DND-41 (cell line): ENCODE results near the gene KIF13A.

Experiments used
- ATAC-seq: fragments of 200-7000 bp; cut with Tn5 transposase; 3 replicates; pipeline ENCODE4 v1.9.1; 2021; ENCODE audit warnings: low read depth; ENCODE audit not compliant: insufficient read depth
- DNase-seq: peaks from one replicate; pipeline ENCODE4 v3.0.0-alpha.2; 2020
- H2AFZ ChIP-seq: 2 replicates; pipeline ENCODE4 v1.6.0; 2012; ENCODE audit warnings: low read depth, low read length
- H3K27ac ChIP-seq: 2 replicates; pipeline ENCODE4 v1.5.1; 2012; ENCODE audit warnings: low read length, inconsistent platforms
- H3K27me3 ChIP-seq: fragments of 200-600 bp; sonication (generic); 2 replicates; pipeline ENCODE4 v1.6.0; 2012; ENCODE audit warnings: low read length, mild to moderate bottlenecking, inconsistent platforms; ENCODE audit not compliant: insufficient read depth, poor library complexity
- H3K36me3 ChIP-seq: 2 replicates; pipeline ENCODE4 v1.5.1; 2012; ENCODE audit warnings: low read length, inconsistent platforms; ENCODE audit not compliant: insufficient read depth
- H3K4me1 ChIP-seq: 2 replicates; pipeline ENCODE4 v1.5.1; 2012; ENCODE audit warnings: mild to moderate bottlenecking, low read length; ENCODE audit not compliant: insufficient read depth
- H3K4me2 ChIP-seq: 2 replicates; pipeline ENCODE4 v1.6.0; 2012; ENCODE audit warnings: mild to moderate bottlenecking, moderate library complexity, low read length, inconsistent platforms; ENCODE audit not compliant: insufficient read depth
- H3K4me3 ChIP-seq, 2 experiments: fragments of 200-600 bp in 1 of 2; shearing (Covaris generic) in 1 of 2; 2 replicates each; pipeline ENCODE4 v1.5.1; 2012 to 2016; ENCODE audit warnings: inconsistent platforms in 2 of 2, low read length in 2 of 2, mild to moderate bottlenecking in 2 of 2, low read depth in 1 of 2, moderate library complexity in 1 of 2
- H3K79me2 ChIP-seq: 2 replicates; pipeline ENCODE4 v1.6.0; 2012; ENCODE audit warnings: low read length, inconsistent platforms; ENCODE audit not compliant: insufficient read depth
- H3K9ac ChIP-seq: 2 replicates; pipeline ENCODE4 v1.6.0; 2012; ENCODE audit warnings: low read depth, mild to moderate bottlenecking, inconsistent platforms, low read length, moderate library complexity
- H3K9me3 ChIP-seq: 2 replicates; pipeline ENCODE4 v1.5.1; 2012; ENCODE audit warnings: low read length, moderate library complexity, mild to moderate bottlenecking, inconsistent platforms; ENCODE audit not compliant: insufficient read depth, severe bottlenecking
- H4K20me1 ChIP-seq: 2 replicates; pipeline ENCODE4 v1.6.0; 2012; ENCODE audit warnings: low read length; ENCODE audit not compliant: insufficient read depth
- EZH2 ChIP-seq: IDR thresholded peaks from 3 replicates; pipeline ENCODE4 v1.6.1; 2012; ENCODE audit warnings: borderline replicate concordance, low read depth, mild to moderate bottlenecking, moderate library complexity, low read length, inconsistent platforms; ENCODE audit not compliant: severe bottlenecking
- TF ChIP-seq, protein P1 (sequence below): IDR thresholded peaks from 2 replicates; pipeline ENCODE4 v1.5.1; 2012; ENCODE audit warnings: borderline replicate concordance, low read length, moderate library complexity, mild to moderate bottlenecking; ENCODE audit not compliant: poor library complexity, severe bottlenecking; ENCODE audit errors: extremely low read depth

The KIF13A gene

DNA sequence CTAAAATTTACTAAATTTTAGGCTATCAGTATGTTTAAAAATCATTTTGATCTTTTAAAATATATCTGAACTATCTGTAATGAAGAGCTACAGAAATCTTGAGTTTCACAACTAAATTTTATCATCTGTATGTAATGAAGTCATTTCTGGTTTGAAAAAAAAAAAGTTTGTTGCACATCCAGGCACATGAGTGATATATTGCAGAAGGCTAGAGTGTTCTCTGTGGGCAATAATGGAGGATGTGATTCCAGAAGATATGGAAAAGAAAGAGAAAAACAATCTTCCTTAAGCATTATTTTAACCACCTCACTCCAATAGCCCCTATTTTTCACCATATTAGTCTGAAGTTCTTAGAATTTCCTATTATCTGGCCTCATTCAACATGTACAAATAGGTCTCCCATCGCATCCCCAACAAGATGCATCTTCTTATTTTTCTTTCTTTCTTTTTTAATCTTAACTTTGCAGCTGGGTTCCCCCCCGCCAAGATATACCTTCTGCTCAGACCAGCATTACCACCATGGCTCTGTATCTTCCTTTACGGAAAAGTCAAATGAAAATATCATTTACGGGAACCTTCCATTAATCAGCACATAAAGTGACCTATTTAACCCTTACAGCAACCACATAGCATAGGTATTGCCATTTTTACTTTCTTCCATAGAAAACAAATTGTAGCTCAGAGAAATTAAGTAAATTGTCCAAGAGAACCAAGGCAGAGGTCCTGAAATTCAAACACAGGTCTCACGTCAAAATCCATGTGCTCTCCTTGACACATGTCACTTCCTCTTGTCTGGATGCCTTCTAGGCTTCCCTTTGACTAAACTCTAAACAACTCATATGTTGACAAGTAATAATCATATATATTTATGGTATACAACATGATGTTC lies 116.9 kb downstream of the KIF13A start:
- no peaks in the 10 kb centered on the region for H3K27me3 ChIP-seq
- no peak overlapping the region for H3K4me3 ChIP-seq
- no peaks in the 10 kb centered on the region for H4K20me1 ChIP-seq
- no peaks in the 10 kb centered on the region for H3K9me3 ChIP-seq
- no peaks in the 10 kb centered on the region for H3K4me1 ChIP-seq
- no peak overlapping the region for H3K9ac ChIP-seq
- H3K79me2 ChIP-seq = no peaks in the 10 kb centered on the region
- no peak overlapping the region for H3K4me2 ChIP-seq
- DNase-seq = no peak
- no peaks in the 10 kb centered on the region for H3K36me3 ChIP-seq
- TF ChIP-seq, protein P1, sequence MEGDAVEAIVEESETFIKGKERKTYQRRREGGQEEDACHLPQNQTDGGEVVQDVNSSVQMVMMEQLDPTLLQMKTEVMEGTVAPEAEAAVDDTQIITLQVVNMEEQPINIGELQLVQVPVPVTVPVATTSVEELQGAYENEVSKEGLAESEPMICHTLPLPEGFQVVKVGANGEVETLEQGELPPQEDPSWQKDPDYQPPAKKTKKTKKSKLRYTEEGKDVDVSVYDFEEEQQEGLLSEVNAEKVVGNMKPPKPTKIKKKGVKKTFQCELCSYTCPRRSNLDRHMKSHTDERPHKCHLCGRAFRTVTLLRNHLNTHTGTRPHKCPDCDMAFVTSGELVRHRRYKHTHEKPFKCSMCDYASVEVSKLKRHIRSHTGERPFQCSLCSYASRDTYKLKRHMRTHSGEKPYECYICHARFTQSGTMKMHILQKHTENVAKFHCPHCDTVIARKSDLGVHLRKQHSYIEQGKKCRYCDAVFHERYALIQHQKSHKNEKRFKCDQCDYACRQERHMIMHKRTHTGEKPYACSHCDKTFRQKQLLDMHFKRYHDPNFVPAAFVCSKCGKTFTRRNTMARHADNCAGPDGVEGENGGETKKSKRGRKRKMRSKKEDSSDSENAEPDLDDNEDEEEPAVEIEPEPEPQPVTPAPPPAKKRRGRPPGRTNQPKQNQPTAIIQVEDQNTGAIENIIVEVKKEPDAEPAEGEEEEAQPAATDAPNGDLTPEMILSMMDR = no peak
- TF ChIP-seq EZH2 = no peak
- ATAC-seq = no peak
- H2AFZ ChIP-seq = no peak overlapping the region
- H3K27ac ChIP-seq = no peak overlapping the region

DNA sequence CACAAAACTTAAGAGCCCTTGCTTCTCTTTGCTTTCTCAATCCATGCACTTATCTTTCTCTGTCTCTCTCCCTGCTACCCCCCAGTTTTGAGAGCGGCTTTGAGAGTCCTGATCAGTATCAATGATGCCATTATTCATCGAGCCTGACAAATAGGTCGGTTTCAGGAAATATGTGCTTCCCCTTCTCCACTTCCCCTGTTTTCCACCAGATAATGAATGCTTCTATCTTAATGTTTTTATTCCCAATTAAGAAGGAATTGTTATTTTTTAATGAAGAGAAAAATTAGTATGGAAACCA lies 117.7 kb downstream of the KIF13A start:
- Histone ChIP-seq H3K27ac (no peak overlapping the region), H3K79me2 (no peaks in the 10 kb centered on the region), H2AFZ (no peak overlapping the region), H3K4me2 (no peak overlapping the region), H3K36me3 (no peaks in the 10 kb centered on the region), H3K4me1 (no peaks in the 10 kb centered on the region), H4K20me1 (no peaks in the 10 kb centered on the region), H3K27me3 (no peaks in the 10 kb centered on the region), H3K4me3 (no peak overlapping the region), H3K9me3 (no peaks in the 10 kb centered on the region), H3K9ac (no peak overlapping the region)
- no peak for TF ChIP-seq EZH2
- TF ChIP-seq, protein P1 = no peak
- ATAC-seq (no peak), DNase-seq (no peak)

DNA sequence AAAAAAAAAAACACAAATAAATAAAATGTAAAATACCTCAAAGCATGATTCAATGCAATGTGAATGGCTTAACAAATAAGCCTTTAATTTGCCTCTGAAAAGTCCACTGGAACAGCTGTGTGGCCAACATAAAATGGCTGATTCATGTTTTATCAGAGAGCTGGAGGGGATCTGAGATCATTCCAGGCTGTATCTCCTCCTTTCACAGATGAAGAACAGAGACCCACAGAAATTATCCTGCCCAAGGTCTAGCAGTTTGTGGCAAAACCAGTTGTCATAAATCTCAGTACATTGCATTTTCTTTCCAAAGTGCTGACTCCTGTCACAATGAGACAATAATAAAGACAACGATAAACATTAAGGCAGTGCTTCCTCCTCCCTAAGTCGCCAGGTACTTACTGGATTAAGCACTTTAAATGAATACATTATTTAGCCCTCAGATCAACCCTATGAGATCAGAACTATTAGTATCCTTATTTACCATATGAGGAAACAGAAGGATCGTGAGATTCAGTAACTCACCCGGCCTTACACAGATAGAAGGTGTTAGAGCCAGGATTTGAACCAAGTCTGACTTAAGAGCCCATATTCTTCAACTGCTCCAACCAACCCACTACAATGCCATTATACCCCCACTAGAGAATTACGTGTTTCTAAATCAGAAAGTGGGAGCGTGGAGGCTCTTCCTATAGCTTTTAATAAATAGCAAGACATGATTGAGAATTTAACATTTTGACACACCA lies 118.3 kb downstream of the KIF13A start:
- no peak overlapping the region for H3K4me2 ChIP-seq
- TF ChIP-seq, protein P1 = no peak
- no peak for TF ChIP-seq EZH2
- H4K20me1 ChIP-seq = no peaks in the 10 kb centered on the region
- no peaks in the 10 kb centered on the region for H3K27me3 ChIP-seq
- no peak for DNase-seq
- H3K27ac ChIP-seq = no peak overlapping the region
- H3K4me1 ChIP-seq = no peaks in the 10 kb centered on the region
- H3K79me2 ChIP-seq = no peaks in the 10 kb centered on the region
- no peak overlapping the region for H2AFZ ChIP-seq
- no peak overlapping the region for H3K9ac ChIP-seq
- no peaks in the 10 kb centered on the region for H3K36me3 ChIP-seq
- no peaks in the 10 kb centered on the region for H3K9me3 ChIP-seq
- no peak overlapping the region for H3K4me3 ChIP-seq
- no peak for ATAC-seq
